ENCODE data around the gene DMBX1. TPM values are rescaled to one million over a fixed set of nuclear protein-coding genes. Genes with fewer than 3 reads are reported as not detected.

DMBX1 gene
- total and polyA plus RNA-seq, 2 of the 4 experiments (the other 2 are of a cell fraction), result not detected

- DNase-seq (no peak), ATAC-seq (ENCODE audit: low read depth) (no peak)
- H2AK9ac ChIP-seq (replicated peaks; ENCODE audit: low read depth, low read length, poor library complexity), result no peak overlapping the region
- H3K9me1 ChIP-seq (ENCODE audit: insufficient read depth, low read length), result no peaks in the 10 kb centered on the region
- CTCF ChIA-PET, result interaction anchor here (0.9 kb wide), 1 partner anchor 12 kb away, joined by 4 read pairs; no protein-coding TSS in a partner anchor
- intact Hi-C loops (cut with micrococcal nuclease) (no loop called here), dilution Hi-C loops (cut with HindIII; ENCODE audit: low sequenced_read_pairs, unreplicated experiment) (no loop called here), in situ Hi-C loops (cut with MboI; ENCODE audit: low sequenced_read_pairs) (no loop called here)
- BruUV-seq (replicated peaks), result no TSS peak
- H2BK5ac ChIP-seq (ENCODE audit: low read depth, low read length, poor library complexity, severe bottlenecking), result no peak overlapping the region
- no peak overlapping the region for H4K5ac ChIP-seq (ENCODE audit: low read depth, low read length)
- no peak overlapping the region for H2AFZ ChIP-seq (replicated peaks; ENCODE audit: low read length, poor library complexity)
- no peak overlapping the region for H2BK120ac ChIP-seq (ENCODE audit: low read depth, low read length)
- no CpG with 5 or more reads among the region's 20 CpGs for WGBS, 2 experiments (ENCODE audit: extremely low coverage in 2 of 2, insufficient read length in 1 of 2)
- H3K36me3 ChIP-seq (ENCODE audit: control insufficient read depth, insufficient read depth, low read length), result no peaks in the 10 kb centered on the region
- H4K20me1 ChIP-seq (ENCODE audit: insufficient read depth, low read length), result peaks cover 13% of the 10 kb centered on the region; the same call in 1 of the 2 replicates
- peaks cover 2% of the 10 kb centered on the region; the same call in 1 of the 2 replicates for H3K9me3 ChIP-seq (ENCODE audit: control insufficient read depth, insufficient read depth, low read length)
- H3K4ac ChIP-seq (ENCODE audit: low read depth, low read length), result no peak overlapping the region
- POLR2A ChIA-PET (ENCODE audit: unreplicated experiment), result no interaction called here
- no peak overlapping the region for H3K9ac ChIP-seq (ENCODE audit: low read depth, low read length)
- H3K27me3 ChIP-seq (ENCODE audit: control insufficient read depth, insufficient read depth, low read length), result peaks cover 96% of the 10 kb centered on the region
- no peak overlapping the region for H3K23ac ChIP-seq (ENCODE audit: low read depth, low read length)
- H3K4me2 ChIP-seq (ENCODE audit: low read depth, low read length), result no peak overlapping the region
- no peaks in the 10 kb centered on the region for H3K4me1 ChIP-seq (ENCODE audit: control insufficient read depth, insufficient read depth, low read length)
- H3K79me1 ChIP-seq (ENCODE audit: low read depth in 1 of 2, low read length in 2 of 2), result no peaks in the 10 kb centered on the region
- no peak overlapping the region for H3K18ac ChIP-seq (ENCODE audit: low read depth, low read length)
- no peak for TF ChIP-seq MAZ (IDR thresholded peaks at IDR 0.05; ENCODE audit: borderline replicate concordance, low read depth, low read length)
- no peak for TF ChIP-seq BHLHE40 (IDR thresholded peaks at IDR 0.05; ENCODE audit: low read depth, low read length)
- TF ChIP-seq MXI1 (IDR thresholded peaks at IDR 0.05; ENCODE audit: borderline replicate concordance, low read depth, low read length), result no peak
- TF ChIP-seq FOS (IDR thresholded peaks at IDR 0.05; ENCODE audit: low read depth, low read length), result no peak
- TF ChIP-seq CHD1 (IDR thresholded peaks at IDR 0.05; ENCODE audit: low read depth, low read length), result no peak
- no peak for TF ChIP-seq CEBPB (IDR thresholded peaks at IDR 0.05; ENCODE audit: low read depth, low read length)
- no peak for TF ChIP-seq MAFK (IDR thresholded peaks at IDR 0.05; ENCODE audit: low read depth, low read length)
- H4K91ac ChIP-seq (ENCODE audit: insufficient read depth, low read depth, low read length), result no peak overlapping the region
- no peak overlapping the region for H3K56ac ChIP-seq (ENCODE audit: extremely low read depth, insufficient read depth, low read length)
- no peak overlapping the region for H3K27ac ChIP-seq (ENCODE audit: insufficient read depth, low read length)
- H2BK20ac ChIP-seq (ENCODE audit: low read depth, low read length), result no peak overlapping the region
- no peak overlapping the region for H3K4me3 ChIP-seq (ENCODE audit: insufficient read depth, low read depth, low read length)
- no peak overlapping the region for H3K14ac ChIP-seq (replicated peaks; ENCODE audit: low read depth, low read length)
- no peak overlapping the region for H2AK5ac ChIP-seq (ENCODE audit: low read depth, low read length)
- H4K8ac ChIP-seq (ENCODE audit: low read depth in 2 of 2, low read length in 2 of 2), result no peak overlapping the region
- H2BK15ac ChIP-seq (ENCODE audit: low read depth, low read length), result no peak overlapping the region
These were observed 3.2 kb downstream of the DMBX1 start for GRCh38 chr1:46492871-46493270.
